Bronchial epithelial cell (primary cell): ENCODE data around the gene A3GALT2. TPM values are rescaled to one million over a fixed set of nuclear protein-coding genes. Genes with fewer than 3 reads are reported as not detected.

Source experiments
- DNase-seq: peaks from one replicate; pipeline ENCODE4 v3.0.0-alpha.2; 2010; ENCODE audit warnings: low read depth
- FAIRE-seq: peaks from 2 replicates; lab custom pipeline; 2011; peaks lifted over from hg19 to GRCh38; lab: Jason Lieb, UNC
- H3K27me3 ChIP-seq: 2 replicates; pipeline ENCODE4 v1.5.1; 2011; ENCODE audit warnings: low read length; ENCODE audit not compliant: control insufficient read depth, insufficient read depth
- H3K36me3 ChIP-seq: 2 replicates; pipeline ENCODE4 v1.5.1; 2011; ENCODE audit warnings: low read length; ENCODE audit not compliant: control insufficient read depth, insufficient read depth
- H3K4me3 ChIP-seq: 2 replicates; pipeline ENCODE4 v1.5.1; 2011; ENCODE audit warnings: mild to moderate bottlenecking, low read depth, low read length, control low read depth
- total RNA-seq: library from RNA; depleted of rRNA; stranded (reverse); fragments of >200 nt; gene quantifications from 2 replicates; pipeline ENCODE4 v1.2.1, GENCODE V29; 2014
- TF ChIP-seq, protein P1 (sequence below): IDR thresholded peaks from 2 replicates; pipeline ENCODE4 v1.5.1; 2011; ENCODE audit warnings: mild to moderate bottlenecking, moderate library complexity, low read length, control low read depth, inconsistent platforms; ENCODE audit not compliant: insufficient read depth, severe bottlenecking

A3GALT2 gene
- not detected in 2 replicates for total RNA-seq

DNA sequence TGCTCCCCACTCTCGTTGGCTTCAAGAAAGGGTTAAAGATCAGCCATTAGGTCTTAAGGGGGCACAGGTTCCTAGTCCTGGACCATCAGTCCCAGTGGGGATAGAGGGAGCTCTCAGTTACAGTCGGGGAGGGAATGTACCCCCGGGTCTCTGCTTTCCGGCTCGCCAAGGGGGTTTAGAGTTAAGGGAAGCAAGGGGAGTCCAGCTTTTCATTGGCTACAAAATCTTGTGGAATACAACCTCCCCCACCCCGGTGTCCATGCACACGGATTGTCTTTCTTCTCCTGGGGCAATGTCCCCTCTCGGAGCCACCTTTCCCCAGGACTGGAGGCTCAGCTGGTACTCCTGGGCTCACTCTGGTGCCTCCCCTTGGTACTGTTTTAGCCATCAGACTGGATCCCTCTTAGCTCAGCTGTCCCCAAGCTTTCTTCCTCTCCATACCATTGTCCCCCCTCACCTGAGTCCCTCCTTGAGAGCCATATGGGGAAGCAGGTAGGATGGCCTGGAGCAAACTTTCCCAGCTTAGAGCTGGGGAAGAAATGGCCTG, at the start of gene A3GALT2:
TSS of gene A3GALT2 (minus strand) at position 480 of the 547 bp plus-strand sequence. CDS start at position 480, 0 bp downstream.
- no peak for FAIRE-seq

DNA sequence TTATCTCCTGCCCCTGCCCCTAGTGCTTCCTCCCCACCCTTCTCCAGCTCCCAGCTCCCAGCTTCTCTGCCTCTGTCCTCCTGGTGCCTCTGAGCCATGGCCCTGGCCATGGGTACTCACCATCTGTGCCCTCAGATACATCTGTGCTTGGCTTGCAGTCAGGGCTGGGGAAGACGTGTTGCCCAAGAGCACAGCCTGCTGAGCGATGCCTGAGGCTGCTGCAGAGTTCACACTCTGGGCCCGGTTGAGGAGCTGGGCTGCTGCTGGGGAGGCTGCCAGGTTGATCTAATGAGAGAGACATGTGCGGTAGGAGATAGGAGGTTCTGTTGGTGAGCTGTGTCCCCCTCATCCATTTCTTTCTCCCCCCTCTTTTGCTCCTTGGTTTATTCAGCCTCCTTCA, 49.4 kb upstream of the A3GALT2 start:
- Histone ChIP-seq H3K27me3 (no peaks in the 10 kb centered on the region), H3K36me3 (no peaks in the 10 kb centered on the region), H3K4me3 (no peak overlapping the region)
- DNase-seq: no peak
- TF ChIP-seq, protein P1, sequence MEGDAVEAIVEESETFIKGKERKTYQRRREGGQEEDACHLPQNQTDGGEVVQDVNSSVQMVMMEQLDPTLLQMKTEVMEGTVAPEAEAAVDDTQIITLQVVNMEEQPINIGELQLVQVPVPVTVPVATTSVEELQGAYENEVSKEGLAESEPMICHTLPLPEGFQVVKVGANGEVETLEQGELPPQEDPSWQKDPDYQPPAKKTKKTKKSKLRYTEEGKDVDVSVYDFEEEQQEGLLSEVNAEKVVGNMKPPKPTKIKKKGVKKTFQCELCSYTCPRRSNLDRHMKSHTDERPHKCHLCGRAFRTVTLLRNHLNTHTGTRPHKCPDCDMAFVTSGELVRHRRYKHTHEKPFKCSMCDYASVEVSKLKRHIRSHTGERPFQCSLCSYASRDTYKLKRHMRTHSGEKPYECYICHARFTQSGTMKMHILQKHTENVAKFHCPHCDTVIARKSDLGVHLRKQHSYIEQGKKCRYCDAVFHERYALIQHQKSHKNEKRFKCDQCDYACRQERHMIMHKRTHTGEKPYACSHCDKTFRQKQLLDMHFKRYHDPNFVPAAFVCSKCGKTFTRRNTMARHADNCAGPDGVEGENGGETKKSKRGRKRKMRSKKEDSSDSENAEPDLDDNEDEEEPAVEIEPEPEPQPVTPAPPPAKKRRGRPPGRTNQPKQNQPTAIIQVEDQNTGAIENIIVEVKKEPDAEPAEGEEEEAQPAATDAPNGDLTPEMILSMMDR: no peak
- FAIRE-seq: no peak

More for the DNA sequence above, at the start of gene A3GALT2:
- DNase-seq: no peak
- Histone ChIP-seq H3K27me3 (no peaks in the 10 kb centered on the region), H3K4me3 (no peak within 1 kb of the TSS), H3K36me3 (peaks cover 14% of the 10 kb centered on the region)
- TF ChIP-seq, protein P1: no peak

DNA sequence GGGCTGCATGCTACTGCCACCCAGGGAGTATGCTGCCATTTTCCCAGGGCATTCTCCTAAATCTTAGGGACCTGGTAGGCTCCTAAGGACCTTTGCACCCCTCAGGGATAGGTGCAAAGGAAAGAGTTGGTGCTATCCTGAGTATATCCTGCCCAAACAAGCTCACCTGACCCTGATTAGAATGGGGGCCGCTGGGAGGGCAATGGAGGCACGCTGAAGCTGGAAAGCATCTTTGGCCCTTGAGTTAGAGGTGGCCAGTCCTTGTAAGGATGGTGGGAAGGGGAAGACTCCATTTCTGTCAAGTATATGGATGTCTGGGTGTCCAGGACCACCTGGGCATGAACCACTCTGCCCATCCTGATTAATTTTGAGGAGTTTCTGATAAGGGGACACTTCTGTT, 48.9 kb upstream of the A3GALT2 start:
- no peak for FAIRE-seq
- no peaks in the 10 kb centered on the region for H3K36me3 ChIP-seq
- no peak overlapping the region for H3K4me3 ChIP-seq
- DNase-seq: no peak
- TF ChIP-seq, protein P1: no peak
- no peaks in the 10 kb centered on the region for H3K27me3 ChIP-seq

DNA sequence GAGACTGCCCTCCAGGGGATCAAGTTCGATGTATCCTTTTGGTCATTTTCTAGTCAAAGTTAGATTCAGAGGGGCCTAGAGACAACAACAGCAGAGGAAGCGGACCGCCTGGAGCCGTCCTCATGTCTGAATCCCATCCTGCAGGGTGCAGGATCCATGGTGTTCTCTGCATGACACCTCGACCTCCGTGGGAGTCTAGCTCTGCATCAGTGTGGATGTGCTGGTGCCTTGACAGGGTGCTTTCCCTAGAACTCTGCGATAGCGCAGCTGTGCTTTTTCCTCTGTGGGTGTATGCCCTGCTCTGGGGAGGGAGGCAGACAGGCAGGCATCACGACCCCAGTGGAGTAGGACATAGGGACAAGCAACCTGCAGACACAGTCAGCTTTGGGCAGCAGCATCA, 48.2 kb upstream of the A3GALT2 start:
- Histone ChIP-seq H3K36me3 (no peaks in the 10 kb centered on the region), H3K4me3 (no peak overlapping the region), H3K27me3 (no peaks in the 10 kb centered on the region)
- FAIRE-seq (peak; percentile 89), DNase-seq (no peak)
- TF ChIP-seq, protein P1: no peak

DNA sequence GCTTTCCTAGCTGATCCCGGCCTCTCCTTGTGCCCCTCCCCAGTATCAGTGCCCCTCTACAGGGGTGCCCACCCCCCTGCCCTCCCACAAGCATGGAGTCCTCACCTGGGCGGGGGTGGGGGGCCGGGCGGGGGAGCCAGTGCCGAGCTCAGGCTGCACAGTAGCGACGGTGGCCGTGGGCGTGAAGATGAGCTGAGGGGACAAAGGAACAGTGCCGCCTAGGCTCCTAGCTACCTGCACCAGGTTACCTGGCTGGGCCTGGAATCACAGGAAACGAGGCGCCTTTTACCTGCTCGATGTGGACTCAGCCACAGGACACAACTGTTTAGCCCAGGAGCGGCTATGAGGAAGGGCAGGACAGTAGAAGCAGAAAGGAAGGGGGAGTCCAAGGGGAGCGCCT, 47.5 kb upstream of the A3GALT2 start:
- H3K4me3 ChIP-seq: no peak overlapping the region
- FAIRE-seq: no peak
- no peak for DNase-seq
- TF ChIP-seq, protein P1: no peak
- no peaks in the 10 kb centered on the region for H3K27me3 ChIP-seq
- H3K36me3 ChIP-seq: no peaks in the 10 kb centered on the region
